Endothelial cell of umbilical vein (primary cell): ENCODE data around the gene SLC2A1.

ENCODE experiments used
- EZH2 ChIP-seq: IDR thresholded peaks from 2 replicates; pipeline ENCODE4 v1.6.1; 2012; ENCODE audit warnings: borderline replicate concordance, low read depth, mild to moderate bottlenecking, moderate library complexity, low read length, inconsistent platforms; ENCODE audit not compliant: severe bottlenecking
- FOS ChIP-seq: IDR thresholded peaks from 2 replicates; pipeline ENCODE4 v1.6.1; 2011; ENCODE audit warnings: mild to moderate bottlenecking, low read length, moderate library complexity, borderline replicate concordance; ENCODE audit not compliant: insufficient read depth
- JUN ChIP-seq: IDR thresholded peaks from 2 replicates; pipeline ENCODE4 v1.6.1; 2011; ENCODE audit warnings: borderline replicate concordance, low read depth; ENCODE audit not compliant: insufficient read length, insufficient read depth
- MYC ChIP-seq: IDR thresholded peaks from one replicate; pipeline ENCODE4 v1.6.1; 2011; ENCODE audit warnings: mild to moderate bottlenecking, low read depth, low read length
- POLR2A ChIP-seq: IDR thresholded peaks from 2 replicates; pipeline ENCODE4 v1.6.1; 2012; ENCODE audit warnings: low read depth, mild to moderate bottlenecking, control low read depth, low read length
- POLR2AphosphoS5 ChIP-seq: IDR thresholded peaks from 2 replicates; pipeline ENCODE4 v1.6.1; 2012; ENCODE audit warnings: low read depth, mild to moderate bottlenecking, control low read depth, low read length, moderate library complexity; ENCODE audit not compliant: insufficient read depth
- TF ChIP-seq, protein P1 (sequence below), 2 donors: IDR thresholded peaks; 1 replicate in 1 of 2; 2 replicates in 1 of 2; pipeline ENCODE4 v1.5.1; 2011; ENCODE audit warnings: low read length in 2 of 2, mild to moderate bottlenecking in 2 of 2, moderate library complexity in 2 of 2, control low read depth in 1 of 2, inconsistent platforms in 1 of 2, low read depth in 1 of 2; ENCODE audit not compliant: insufficient read depth in 1 of 2; ENCODE audit errors: extremely low read depth in 1 of 2
- TF ChIP-seq, protein P2 (sequence below): IDR thresholded peaks from 2 replicates; pipeline ENCODE4 v1.6.1; 2011; ENCODE audit not compliant: insufficient read depth, insufficient read length

DNA sequence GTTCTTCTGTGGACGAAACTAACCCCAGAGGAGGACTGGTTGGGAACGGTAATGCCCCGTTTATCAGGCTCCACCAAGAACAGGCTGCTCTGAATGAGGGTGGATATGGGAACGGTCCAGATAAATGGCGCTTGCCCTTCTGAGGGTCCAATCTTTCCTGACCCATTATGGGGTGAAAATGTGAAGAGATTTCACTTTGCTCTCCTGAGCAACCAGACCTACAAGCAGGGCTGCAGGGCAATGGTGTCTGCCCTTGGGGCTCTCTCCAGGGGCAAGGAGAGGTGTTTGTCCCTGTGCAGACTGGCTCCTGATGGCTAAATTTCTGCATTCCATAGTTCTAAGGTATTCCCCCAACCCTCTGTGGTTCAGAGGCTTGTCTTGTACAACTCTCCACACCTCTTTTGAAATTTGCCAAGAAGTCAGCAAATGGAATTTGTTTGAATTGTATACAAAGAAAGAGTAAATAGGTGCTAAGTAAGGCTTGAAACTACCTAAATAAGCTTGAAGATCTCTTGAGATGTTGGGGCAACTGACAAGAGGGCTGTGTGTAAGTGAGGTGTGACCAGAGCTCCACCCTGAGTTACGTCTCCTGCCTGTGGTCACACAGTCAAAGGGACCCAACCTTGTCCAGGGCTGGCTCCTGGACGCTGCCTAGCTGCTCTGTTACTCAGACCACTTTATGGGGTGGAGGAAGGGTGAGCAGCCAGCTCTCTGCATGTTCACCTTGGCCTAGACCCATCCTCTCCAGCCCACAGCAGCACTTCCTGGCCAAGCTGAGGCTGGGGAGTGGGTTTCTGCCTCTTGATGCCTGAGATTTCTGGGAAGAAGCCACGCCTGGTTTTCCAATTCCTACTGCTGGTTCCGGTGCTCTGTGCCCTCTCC, 24.8 kb downstream of the SLC2A1 start:
- TF ChIP-seq, protein P1, sequence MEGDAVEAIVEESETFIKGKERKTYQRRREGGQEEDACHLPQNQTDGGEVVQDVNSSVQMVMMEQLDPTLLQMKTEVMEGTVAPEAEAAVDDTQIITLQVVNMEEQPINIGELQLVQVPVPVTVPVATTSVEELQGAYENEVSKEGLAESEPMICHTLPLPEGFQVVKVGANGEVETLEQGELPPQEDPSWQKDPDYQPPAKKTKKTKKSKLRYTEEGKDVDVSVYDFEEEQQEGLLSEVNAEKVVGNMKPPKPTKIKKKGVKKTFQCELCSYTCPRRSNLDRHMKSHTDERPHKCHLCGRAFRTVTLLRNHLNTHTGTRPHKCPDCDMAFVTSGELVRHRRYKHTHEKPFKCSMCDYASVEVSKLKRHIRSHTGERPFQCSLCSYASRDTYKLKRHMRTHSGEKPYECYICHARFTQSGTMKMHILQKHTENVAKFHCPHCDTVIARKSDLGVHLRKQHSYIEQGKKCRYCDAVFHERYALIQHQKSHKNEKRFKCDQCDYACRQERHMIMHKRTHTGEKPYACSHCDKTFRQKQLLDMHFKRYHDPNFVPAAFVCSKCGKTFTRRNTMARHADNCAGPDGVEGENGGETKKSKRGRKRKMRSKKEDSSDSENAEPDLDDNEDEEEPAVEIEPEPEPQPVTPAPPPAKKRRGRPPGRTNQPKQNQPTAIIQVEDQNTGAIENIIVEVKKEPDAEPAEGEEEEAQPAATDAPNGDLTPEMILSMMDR (IDR thresholded peaks at IDR 0.05; ENCODE audit: extremely low read depth in 1 of 2, insufficient read depth in 1 of 2, low read depth in 1 of 2, low read length in 2 of 2): no peak
- TF ChIP-seq, protein P2, sequence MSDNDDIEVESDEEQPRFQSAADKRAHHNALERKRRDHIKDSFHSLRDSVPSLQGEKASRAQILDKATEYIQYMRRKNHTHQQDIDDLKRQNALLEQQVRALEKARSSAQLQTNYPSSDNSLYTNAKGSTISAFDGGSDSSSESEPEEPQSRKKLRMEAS: no peak
- TF ChIP-seq MYC: no peak
- TF ChIP-seq POLR2AphosphoS5: no peak
- TF ChIP-seq POLR2A: no peak
- TF ChIP-seq EZH2: no peak
- no peak for TF ChIP-seq FOS
- no peak for TF ChIP-seq JUN
